H9 (cell line): ENCODE measurements around the gene FANCE. TPM values are rescaled to one million over a fixed set of nuclear protein-coding genes. Genes with fewer than 3 reads are reported as not detected.

ENCODE experiments used
- DNase-seq: peaks from one replicate; pipeline ENCODE4 v3.0.0-alpha.2; 2017
- H2AFZ ChIP-seq: one replicate; pipeline ENCODE4 v1.6.1; 2013; ENCODE audit warnings: mild to moderate bottlenecking, low read length, control low read depth, moderate library complexity
- H2AK5ac ChIP-seq: 2 replicates; pipeline ENCODE4 v1.6.1; 2013; ENCODE audit warnings: low read length, control low read depth, mixed read lengths; ENCODE audit not compliant: insufficient read length
- H2BK120ac ChIP-seq: one replicate; pipeline ENCODE4 v1.6.1; 2013; ENCODE audit warnings: low read depth, mild to moderate bottlenecking, low read length, control low read depth, inconsistent platforms; ENCODE audit not compliant: poor library complexity, severe bottlenecking
- H2BK12ac ChIP-seq: 2 replicates; pipeline ENCODE4 v1.6.1; 2013; ENCODE audit warnings: low read length, control low read depth, mixed read lengths, low read depth; ENCODE audit not compliant: insufficient read length
- H2BK15ac ChIP-seq: 2 replicates; pipeline ENCODE4 v1.6.1; 2013; ENCODE audit warnings: low read depth, low read length, control low read depth
- H2BK20ac ChIP-seq: one replicate; pipeline ENCODE4 v1.6.1; 2013; ENCODE audit warnings: low read depth, mild to moderate bottlenecking, low read length, control low read depth, inconsistent platforms; ENCODE audit not compliant: poor library complexity, severe bottlenecking
- H2BK5ac ChIP-seq: 2 replicates; pipeline ENCODE4 v1.6.1; 2013; ENCODE audit warnings: low read length, control low read depth, mixed read lengths; ENCODE audit not compliant: insufficient read length
- H3K14ac ChIP-seq: 2 replicates; pipeline ENCODE4 v1.6.1; 2013; ENCODE audit warnings: low read length, control low read depth; ENCODE audit not compliant: insufficient read depth
- H3K18ac ChIP-seq: 2 replicates; pipeline ENCODE4 v1.6.1; 2013; ENCODE audit warnings: low read depth, mild to moderate bottlenecking, mixed read lengths, low read length, control low read depth; ENCODE audit not compliant: insufficient read length
- H3K23ac ChIP-seq: 2 replicates; pipeline ENCODE4 v1.6.1; 2013; ENCODE audit warnings: low read length, control low read depth, mixed read lengths, low read depth; ENCODE audit not compliant: insufficient read length
- H3K23me2 ChIP-seq: 2 replicates; pipeline ENCODE4 v1.6.1; 2013; ENCODE audit warnings: low read depth, mild to moderate bottlenecking, mixed read lengths, low read length, control low read depth; ENCODE audit not compliant: insufficient read length, poor library complexity, severe bottlenecking
- H3K27ac ChIP-seq: 2 replicates; pipeline ENCODE4 v1.5.1; 2013; ENCODE audit warnings: low read length, control low read depth, mixed read lengths, low read depth; ENCODE audit not compliant: insufficient read length
- H3K27me3 ChIP-seq: 2 replicates; pipeline ENCODE4 v1.6.1; 2013; ENCODE audit warnings: low read length, control low read depth, inconsistent platforms; ENCODE audit not compliant: insufficient read depth
- H3K4ac ChIP-seq: 2 replicates; pipeline ENCODE4 v1.6.1; 2013; ENCODE audit warnings: low read depth, mild to moderate bottlenecking, control low read depth, inconsistent platforms, low read length, moderate library complexity
- H3K4me1 ChIP-seq: 2 replicates; pipeline ENCODE4 v1.6.1; 2013; ENCODE audit warnings: low read length, control low read depth, inconsistent platforms; ENCODE audit not compliant: insufficient read depth
- H3K4me2 ChIP-seq: 2 replicates; pipeline ENCODE4 v1.6.1; 2013; ENCODE audit warnings: low read length, control low read depth, mixed read lengths; ENCODE audit not compliant: insufficient read length, insufficient read depth
- H3K56ac ChIP-seq: 2 replicates; pipeline ENCODE4 v1.6.1; 2013; ENCODE audit warnings: low read depth, mild to moderate bottlenecking, mixed read lengths, low read length, control low read depth; ENCODE audit not compliant: insufficient read length
- H3K79me1 ChIP-seq: 2 replicates; pipeline ENCODE4 v1.6.1; 2013; ENCODE audit warnings: low read depth, mild to moderate bottlenecking, moderate library complexity, low read length, control low read depth, inconsistent platforms; ENCODE audit not compliant: insufficient read depth, poor library complexity, severe bottlenecking
- H3K79me2 ChIP-seq: 2 replicates; pipeline ENCODE4 v1.6.1; 2013; ENCODE audit warnings: low read length, control low read depth, inconsistent platforms; ENCODE audit not compliant: insufficient read depth
- H3K9ac ChIP-seq: 2 replicates; pipeline ENCODE4 v1.6.1; 2013; ENCODE audit warnings: low read length, control low read depth, mixed read lengths; ENCODE audit not compliant: insufficient read length; ENCODE audit errors: extremely low read depth
- H3K9me3 ChIP-seq: one replicate; pipeline ENCODE4 v1.6.1; 2013; ENCODE audit warnings: low read depth, low read length, inconsistent platforms; ENCODE audit not compliant: control insufficient read depth
- H3T11ph ChIP-seq: one replicate; pipeline ENCODE4 v1.6.1; 2013; ENCODE audit warnings: mild to moderate bottlenecking, low read length, control low read depth, inconsistent platforms
- H4K20me1 ChIP-seq: one replicate; pipeline ENCODE4 v1.6.1; 2013; ENCODE audit not compliant: control insufficient read depth, insufficient read length, insufficient read depth
- H4K5ac ChIP-seq: 2 replicates; pipeline ENCODE4 v1.6.1; 2013; ENCODE audit warnings: low read depth, mild to moderate bottlenecking, mixed read lengths, low read length, control low read depth; ENCODE audit not compliant: insufficient read length
- H4K8ac ChIP-seq: replicated peaks from 2 replicates; pipeline ENCODE4 v1.6.1; 2013; ENCODE audit warnings: low read length, control low read depth, mixed read lengths, low read depth; ENCODE audit not compliant: insufficient read length
- H4K91ac ChIP-seq: 2 replicates; pipeline ENCODE4 v1.6.1; 2013; ENCODE audit warnings: low read depth, mild to moderate bottlenecking, moderate library complexity, mixed read lengths, low read length, control low read depth; ENCODE audit not compliant: insufficient read length
- H3K27ac Mint-ChIP-seq, 3 experiments: 2 replicates in 2 of 3; 3 replicates in 1 of 3; pipeline ENCODE4 v1.8.0; 2020 to 2021; ENCODE audit warnings: mixed read lengths in 3 of 3, mild to moderate bottlenecking in 1 of 3, moderate library complexity in 1 of 3
- H3K27me3 Mint-ChIP-seq: 2 replicates; pipeline ENCODE4 v1.8.0; 2021; ENCODE audit warnings: low read depth, mild to moderate bottlenecking, moderate library complexity, mixed read lengths
- H3K36me3 Mint-ChIP-seq, 3 experiments: 2 replicates in 2 of 3; 3 replicates in 1 of 3; pipeline ENCODE4 v1.8.0; 2020 to 2021; ENCODE audit warnings: low read depth in 3 of 3, mixed read lengths in 3 of 3; ENCODE audit not compliant: insufficient read depth in 1 of 3
- H3K4me1 Mint-ChIP-seq, 2 experiments: 2 replicates each; pipeline ENCODE4 v1.8.0; 2020; ENCODE audit warnings: mixed read lengths in 2 of 2
- H3K4me3 Mint-ChIP-seq, 2 experiments: 2 replicates in 1 of 2; 3 replicates in 1 of 2; pipeline ENCODE4 v1.8.0; 2020 to 2021; ENCODE audit warnings: mild to moderate bottlenecking in 2 of 2, mixed read lengths in 2 of 2, moderate library complexity in 1 of 2
- H3K9me3 Mint-ChIP-seq, 2 experiments: 2 replicates in 1 of 2; 3 replicates in 1 of 2; pipeline ENCODE4 v1.8.0; 2020; ENCODE audit warnings: mild to moderate bottlenecking in 2 of 2, mixed read lengths in 2 of 2, moderate library complexity in 1 of 2
- WGBS: extraction: QIAGEN DNeasy Blood & Tissue Kit; methylation state at CpG from one replicate; pipeline ENCODE4 v1.1.7; 2013; ENCODE audit warnings: missing lambda C conversion rate, low lambda C conversion rate, mixed read lengths; ENCODE audit not compliant: insufficient read length; ENCODE audit errors: extremely low coverage; 5-methylcytosine and 5-hydroxymethylcytosine counted together
- total RNA-seq: library from RNA; stranded (reverse); gene quantifications from 2 replicates; pipeline ENCODE4 v1.2.1, GENCODE V29; 2021
- TF ChIP-seq, protein P1 (sequence below): fragments of 200-600 bp; sonication (generic); conservative IDR thresholded peaks from 3 replicates; pipeline ENCODE4 v1.8.0; 2021; ENCODE audit warnings: antibody characterized with exemption, mild to moderate bottlenecking

Gene FANCE
- total RNA-seq, 1 experiment from 2014 or later = 8.4 TPM

DNA sequence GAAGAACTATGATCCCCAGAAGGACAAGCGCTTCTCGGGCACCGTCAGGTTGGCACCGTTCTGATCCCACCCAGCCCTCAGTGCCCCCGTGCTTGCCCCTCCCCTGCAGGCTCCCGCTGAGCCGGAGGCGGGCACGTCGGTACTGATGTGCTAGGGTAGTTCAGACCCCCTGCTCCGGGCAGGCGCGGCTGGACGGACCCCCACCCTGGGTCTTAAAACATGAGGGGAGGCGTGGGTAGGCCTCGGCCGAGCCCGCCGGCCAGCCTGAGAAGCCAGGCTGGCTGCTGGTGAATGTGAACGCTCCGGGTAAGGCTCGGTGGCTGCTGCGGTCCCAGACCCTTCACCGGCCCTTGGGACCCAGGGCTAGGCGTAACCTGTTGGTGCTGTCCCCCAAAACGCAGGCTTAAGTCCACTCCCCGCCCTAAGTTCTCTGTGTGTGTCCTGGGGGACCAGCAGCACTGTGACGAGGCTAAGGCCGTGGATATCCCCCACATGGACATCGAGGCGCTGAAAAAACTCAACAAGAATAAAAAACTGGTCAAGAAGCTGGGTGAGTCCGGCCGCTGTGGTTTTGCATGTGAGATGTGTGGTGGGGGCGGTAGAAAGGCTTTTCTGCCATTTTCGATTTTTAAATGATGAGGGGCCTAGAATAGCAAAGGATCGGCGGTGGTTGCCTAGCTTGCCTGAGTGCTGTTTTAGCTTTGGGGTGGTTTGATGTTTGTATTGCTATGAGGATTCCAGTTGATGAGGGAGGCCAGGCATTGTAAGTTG lies 17.0 kb downstream of the FANCE start:
- Histone ChIP-seq H4K5ac (no peak overlapping the region), H4K20me1 (no peaks in the 10 kb centered on the region), H3K4me1 (peaks cover 3% of the 10 kb centered on the region; the same call in 1 of the 2 replicates), H3K27me3 (no peaks in the 10 kb centered on the region), H3K9ac (peak overlapping the region; percentile 93), H3T11ph (no peak overlapping the region), H3K18ac (peak overlapping the region; percentile 95), H2BK120ac (no peak overlapping the region), H2BK12ac (no peak overlapping the region), H3K23me2 (peaks cover 15% of the 10 kb centered on the region), H3K14ac (peak overlapping the region; percentile 94), H2AK5ac (no peak overlapping the region), H2BK20ac (no peak overlapping the region), H2AFZ (no peak overlapping the region), H2BK5ac (no peak overlapping the region), H3K23ac (no peak overlapping the region), H3K4me2 (peak overlapping the region; percentile 95), H3K27ac (peak overlapping the region; percentile 6), H3K56ac (no peak overlapping the region), H4K8ac (no peak overlapping the region), H3K79me1 (peaks cover 3% of the 10 kb centered on the region), H2BK15ac (no peak overlapping the region), H3K4ac (no peak overlapping the region; the same call in 1 of the 2 replicates), H3K79me2 (peaks cover 19% of the 10 kb centered on the region; the same call in 1 of the 2 replicates), H4K91ac (no peak overlapping the region), H3K9me3 (no peaks in the 10 kb centered on the region)
- no peak for DNase-seq
- peak overlapping the region; percentile 93 to 99 (median 98) for H3K27ac Mint-ChIP-seq
- peaks cover 38 to 74% (median 71%) of the 10 kb centered on the region in 3 experiments for H3K36me3 Mint-ChIP-seq
- H3K27me3 Mint-ChIP-seq = peaks cover 6% of the 10 kb centered on the region
- H3K4me1 Mint-ChIP-seq = peaks cover 30 to 43% of the 10 kb centered on the region in 2 experiments
- TF ChIP-seq, protein P1, sequence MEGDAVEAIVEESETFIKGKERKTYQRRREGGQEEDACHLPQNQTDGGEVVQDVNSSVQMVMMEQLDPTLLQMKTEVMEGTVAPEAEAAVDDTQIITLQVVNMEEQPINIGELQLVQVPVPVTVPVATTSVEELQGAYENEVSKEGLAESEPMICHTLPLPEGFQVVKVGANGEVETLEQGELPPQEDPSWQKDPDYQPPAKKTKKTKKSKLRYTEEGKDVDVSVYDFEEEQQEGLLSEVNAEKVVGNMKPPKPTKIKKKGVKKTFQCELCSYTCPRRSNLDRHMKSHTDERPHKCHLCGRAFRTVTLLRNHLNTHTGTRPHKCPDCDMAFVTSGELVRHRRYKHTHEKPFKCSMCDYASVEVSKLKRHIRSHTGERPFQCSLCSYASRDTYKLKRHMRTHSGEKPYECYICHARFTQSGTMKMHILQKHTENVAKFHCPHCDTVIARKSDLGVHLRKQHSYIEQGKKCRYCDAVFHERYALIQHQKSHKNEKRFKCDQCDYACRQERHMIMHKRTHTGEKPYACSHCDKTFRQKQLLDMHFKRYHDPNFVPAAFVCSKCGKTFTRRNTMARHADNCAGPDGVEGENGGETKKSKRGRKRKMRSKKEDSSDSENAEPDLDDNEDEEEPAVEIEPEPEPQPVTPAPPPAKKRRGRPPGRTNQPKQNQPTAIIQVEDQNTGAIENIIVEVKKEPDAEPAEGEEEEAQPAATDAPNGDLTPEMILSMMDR = no peak
- peaks cover 6 to 7% of the 10 kb centered on the region in 2 experiments; a peak in 4 of 5 replicates for H3K9me3 Mint-ChIP-seq
- WGBS = no CpG with 5 or more reads among the region's 37 CpGs
- peak overlapping the region; percentile 91 to 98 for H3K4me3 Mint-ChIP-seq
